Measurements from ENCODE around the gene SLC7A5.

DNA sequence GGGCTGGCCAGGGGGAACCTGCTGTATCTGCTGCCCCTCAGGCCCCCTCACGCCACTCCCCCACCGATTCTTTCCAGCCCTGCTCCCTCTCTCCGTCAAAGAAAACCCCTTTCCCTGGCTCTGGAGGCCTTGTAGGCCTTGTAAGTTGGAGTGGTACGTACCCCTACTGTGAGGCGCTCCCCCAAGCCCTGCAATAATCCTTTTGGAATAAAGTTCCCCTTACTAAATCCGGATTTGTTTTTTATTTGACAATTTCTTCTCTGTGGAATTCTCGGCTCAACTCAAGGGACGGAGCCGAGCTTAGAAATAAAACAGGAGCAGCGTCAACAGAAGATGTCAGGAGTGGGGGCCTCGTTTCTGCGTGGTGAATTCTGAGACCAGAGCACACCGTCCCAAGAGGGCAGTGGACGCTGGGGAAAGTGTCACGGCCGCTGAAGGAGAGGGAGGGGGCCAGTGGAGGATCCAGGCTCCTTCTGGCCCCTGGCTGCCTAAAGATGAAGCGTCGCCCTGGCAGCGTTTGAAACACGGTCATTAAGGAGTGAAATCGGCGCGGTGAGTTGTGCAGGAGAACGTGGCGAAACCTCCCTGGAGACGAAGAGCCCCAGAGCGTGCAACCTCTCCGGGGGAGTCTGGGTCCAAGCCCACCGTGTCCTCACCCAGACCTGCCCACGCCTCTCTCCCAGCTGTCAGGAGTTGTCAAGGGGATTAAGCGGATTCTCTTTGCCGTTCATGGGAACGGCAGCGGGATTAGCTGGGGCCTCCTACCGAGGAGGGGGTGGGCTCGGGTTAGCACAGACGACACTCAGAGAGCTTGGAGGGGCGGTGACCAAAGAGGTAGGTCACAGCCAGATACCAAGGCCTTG, 47.0 kb downstream of the SLC7A5 start:
- TF ChIP-seq EZH2 (IDR thresholded peaks at IDR 0.05; ENCODE audit: insufficient read depth, poor library complexity, severe bottlenecking), result no peak
- TF ChIP-seq EZH2phosphoT487 (IDR thresholded peaks at IDR 0.05; ENCODE audit: insufficient read depth, low read depth), result no peak
